A549 treated with ZK216348 at 1 μM for 4 hours (cell line): ENCODE results near the gene PHKG1. TPM values are rescaled to one million over a fixed set of nuclear protein-coding genes. Genes with fewer than 3 reads are reported as not detected.

Source experiments
- total RNA-seq: library from RNA; stranded (reverse); fragments of 200-300 nt; extraction: Qiagen RNA extraction; gene quantifications from 5 replicates; pipeline ENCODE4 v1.2.3, GENCODE V29; 2022; ENCODE audit warnings: low read depth

PHKG1 gene
- 0.12 to 0.68 TPM (median 0.52 TPM) in 5 replicates for total RNA-seq

GRCh38 chr7:56092789-56093531 is at the start of gene PHKG1:
Gene PHKG1, minus strand, starts transcription at chr7:56092952. Its CDS starts 4,011 bp downstream, at chr7:56088941.

DNA sequence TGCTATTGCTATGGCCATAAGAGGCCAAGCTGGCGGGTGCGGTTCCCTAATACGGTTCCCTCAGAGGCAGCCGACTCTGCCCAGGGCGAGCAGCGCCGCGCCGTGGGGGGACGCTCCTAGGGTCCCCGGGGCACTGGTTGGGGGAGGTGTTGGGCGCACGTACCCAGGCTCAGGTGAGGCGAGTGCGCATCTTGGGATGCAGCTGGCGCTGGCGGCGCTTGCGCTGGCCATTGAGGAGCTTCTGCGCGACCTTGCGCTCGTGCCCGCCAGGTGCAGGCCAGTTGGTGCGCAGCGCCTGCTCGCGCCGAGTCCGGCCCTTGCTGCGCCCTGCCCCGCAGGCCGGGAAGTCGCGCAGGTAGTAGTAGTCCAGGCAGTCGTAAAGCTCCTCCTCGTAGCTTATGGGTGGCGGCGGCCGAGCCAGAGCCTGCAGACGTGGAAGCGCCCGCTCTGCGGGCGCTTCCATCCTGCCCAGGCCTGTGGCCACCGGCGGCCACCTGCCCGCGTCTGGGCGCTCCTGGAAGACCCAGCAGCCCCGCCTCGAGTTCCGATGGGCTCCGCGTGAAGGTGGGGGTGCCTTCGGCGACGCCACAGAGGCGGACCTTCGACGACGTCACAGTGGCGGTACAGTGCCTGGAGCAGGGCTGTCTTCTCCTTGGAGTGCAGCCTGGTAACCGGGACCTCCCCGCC is 23.2 kb upstream of the PHKG1 start, which contains the start of gene NUPR2:
TSS of gene NUPR2 (minus strand) at position 566 of the 687 bp plus-strand sequence. CDS start at position 463, 103 bp downstream.

GRCh38 chr7:56106108-56107073 is 13.6 kb upstream of the PHKG1 start, which contains the start of gene CHCHD2:
Gene CHCHD2, minus strand, starts transcription at chr7:56106476. Its CDS starts 63 bp downstream, at chr7:56106413.

GRCh38 chr7:56063882-56064625 is 28.7 kb downstream of the PHKG1 start, which contains the start of gene SUMF2:
Gene SUMF2, plus strand, starts transcription at chr7:56064286. Its CDS starts 26 bp downstream, at chr7:56064312.

GRCh38 chr7:56051339-56052191 is 41.2 kb downstream of the PHKG1 start, which contains the start of the genes CCT6A and PSPH:
Gene CCT6A, plus strand, starts transcription at chr7:56051765. Its CDS starts 84 bp downstream, at chr7:56051849.
Gene PSPH, minus strand, starts transcription at chr7:56051444. Its CDS starts 30,232 bp downstream, at chr7:56021212.

Other genes starting within 250 kb of the PHKG1 start
- gene SEPTIN14, start 230.2 kb downstream of the PHKG1 start, total RNA-seq, result not detected in 5 replicates
- gene ZNF713, start 205.5 kb downstream of the PHKG1 start, total RNA-seq, result 0.56 to 1.5 TPM (median 0.72 TPM) in 5 replicates
- gene MRPS17, start 141.1 kb downstream of the PHKG1 start, total RNA-seq, result 23.3 to 34.8 TPM (median 25.7 TPM) in 5 replicates
- 32.6 to 60.1 TPM (median 47.2 TPM) in 5 replicates for gene NIPSNAP2, start 128.4 kb downstream of the PHKG1 start, total RNA-seq
- gene PSPH, start 41.5 kb downstream of the PHKG1 start, total RNA-seq, result 21.5 to 32.4 TPM (median 25.5 TPM) in 5 replicates
- gene CCT6A, start 41.2 kb downstream of the PHKG1 start, total RNA-seq, result 235 to 313 TPM (median 269 TPM) in 5 replicates
- gene SUMF2, start 28.7 kb downstream of the PHKG1 start, total RNA-seq, result 109 to 117 TPM (median 111 TPM) in 5 replicates
- gene CHCHD2, start 13.5 kb upstream of the PHKG1 start, total RNA-seq, result 519 to 707 TPM (median 628 TPM) in 5 replicates
- gene NUPR2, start 23.5 kb upstream of the PHKG1 start, total RNA-seq, result not detected in 5 replicates